GM12865 (cell line): ENCODE results near the gene MSH3.

Source experiments
- DNase-seq: peaks from one replicate; pipeline ENCODE4 v3.0.0; 2010; ENCODE audit warnings: low read depth
- H3K4me3 ChIP-seq: 2 replicates; pipeline ENCODE4 v1.5.1; 2011; ENCODE audit warnings: mild to moderate bottlenecking, low read depth, low read length, control low read depth
- TF ChIP-seq, protein P1 (sequence below): IDR thresholded peaks from 2 replicates; pipeline ENCODE4 v1.5.1; 2011; ENCODE audit warnings: low read length, control low read depth, low read depth, inconsistent platforms; ENCODE audit not compliant: insufficient read depth; ENCODE audit errors: missing control alignments

MSH3 gene

DNA sequence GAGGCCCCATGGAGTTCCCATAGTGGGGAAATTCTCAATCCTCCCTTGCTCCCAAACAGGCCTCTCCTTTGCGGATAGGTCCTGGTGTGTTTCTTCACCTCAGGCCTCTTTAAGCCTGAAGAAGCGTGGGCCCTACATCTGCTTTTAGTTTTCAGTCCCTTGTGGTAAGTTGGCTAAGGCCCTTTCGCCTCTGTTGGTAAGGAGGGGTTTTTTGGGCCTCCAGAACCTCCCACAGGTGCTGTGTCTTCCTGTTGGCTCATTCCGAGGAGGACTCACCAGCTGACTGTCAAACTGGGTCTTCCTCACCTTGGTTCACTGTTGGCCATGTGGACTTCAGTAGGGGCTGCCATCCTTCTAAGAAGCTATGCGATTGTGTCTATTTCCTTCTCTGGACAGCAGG, 56.8 kb downstream of the MSH3 start:
- H3K4me3 ChIP-seq = no peak overlapping the region
- TF ChIP-seq, protein P1, sequence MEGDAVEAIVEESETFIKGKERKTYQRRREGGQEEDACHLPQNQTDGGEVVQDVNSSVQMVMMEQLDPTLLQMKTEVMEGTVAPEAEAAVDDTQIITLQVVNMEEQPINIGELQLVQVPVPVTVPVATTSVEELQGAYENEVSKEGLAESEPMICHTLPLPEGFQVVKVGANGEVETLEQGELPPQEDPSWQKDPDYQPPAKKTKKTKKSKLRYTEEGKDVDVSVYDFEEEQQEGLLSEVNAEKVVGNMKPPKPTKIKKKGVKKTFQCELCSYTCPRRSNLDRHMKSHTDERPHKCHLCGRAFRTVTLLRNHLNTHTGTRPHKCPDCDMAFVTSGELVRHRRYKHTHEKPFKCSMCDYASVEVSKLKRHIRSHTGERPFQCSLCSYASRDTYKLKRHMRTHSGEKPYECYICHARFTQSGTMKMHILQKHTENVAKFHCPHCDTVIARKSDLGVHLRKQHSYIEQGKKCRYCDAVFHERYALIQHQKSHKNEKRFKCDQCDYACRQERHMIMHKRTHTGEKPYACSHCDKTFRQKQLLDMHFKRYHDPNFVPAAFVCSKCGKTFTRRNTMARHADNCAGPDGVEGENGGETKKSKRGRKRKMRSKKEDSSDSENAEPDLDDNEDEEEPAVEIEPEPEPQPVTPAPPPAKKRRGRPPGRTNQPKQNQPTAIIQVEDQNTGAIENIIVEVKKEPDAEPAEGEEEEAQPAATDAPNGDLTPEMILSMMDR = no peak
- DNase-seq = peak; percentile 5

DNA sequence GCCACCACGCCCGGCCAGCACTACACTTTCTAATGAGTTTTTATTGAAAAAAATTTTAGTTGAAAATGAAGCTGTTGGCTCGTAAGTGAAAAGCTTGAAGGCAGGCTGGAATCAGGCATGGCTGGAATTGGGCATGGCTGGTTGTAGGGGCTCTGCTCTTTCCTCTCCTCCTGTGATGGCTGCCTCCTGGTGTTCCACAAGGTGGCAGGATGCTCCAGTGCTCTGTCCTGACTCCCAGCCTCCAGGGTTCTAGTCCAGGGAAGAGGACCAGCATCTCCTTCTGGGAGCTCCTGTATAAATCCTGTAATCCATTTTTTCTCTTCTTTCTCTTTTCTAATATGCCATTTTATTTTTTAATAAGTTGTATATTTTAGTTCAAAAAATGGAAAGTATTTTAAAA, 57.5 kb downstream of the MSH3 start:
- DNase-seq = peak; percentile 18
- H3K4me3 ChIP-seq = no peak overlapping the region
- TF ChIP-seq, protein P1 = peak; percentile 36

DNA sequence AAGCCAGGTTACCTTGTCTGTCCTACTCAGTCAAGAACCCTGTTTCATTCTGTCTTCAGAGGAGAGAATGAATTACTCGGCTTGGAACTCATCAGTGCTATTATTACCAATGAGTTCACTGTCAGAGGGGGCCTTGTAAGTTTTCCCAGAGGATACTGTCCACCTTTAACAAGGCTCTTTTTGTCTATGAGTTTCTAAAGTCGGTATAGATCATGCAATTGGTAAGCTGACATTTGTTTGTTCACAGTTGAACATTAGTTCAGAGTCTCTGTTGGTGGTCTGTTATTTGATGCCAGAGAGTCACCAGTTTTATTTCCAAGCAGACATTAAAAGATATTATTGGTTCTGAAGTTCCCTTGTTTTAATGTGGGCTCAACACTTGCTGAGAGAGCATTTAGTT, 58.5 kb downstream of the MSH3 start:
- TF ChIP-seq, protein P1 = no peak
- no peak for DNase-seq

DNA sequence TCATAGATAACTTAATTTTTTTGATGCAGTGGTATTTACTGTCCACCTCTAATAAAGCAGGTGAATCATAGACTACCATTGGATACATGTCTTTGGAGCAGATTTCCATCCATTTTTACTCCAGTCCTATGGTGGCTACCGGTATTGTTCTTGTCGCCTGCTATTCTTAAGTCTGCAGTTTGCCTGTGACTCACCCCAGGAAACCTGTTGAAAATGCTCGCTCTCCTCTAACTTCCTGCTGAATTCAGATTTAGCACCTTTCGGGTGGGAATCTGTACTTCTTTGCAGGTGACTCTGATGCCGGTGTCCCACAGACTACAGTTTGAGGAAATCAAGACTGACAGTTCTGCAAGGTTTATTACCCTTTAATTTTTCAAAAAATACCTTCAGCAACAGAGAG, 59.2 kb downstream of the MSH3 start:
- DNase-seq = no peak
- TF ChIP-seq, protein P1 = no peak
- no peak overlapping the region for H3K4me3 ChIP-seq

More for the DNA sequence above, 58.5 kb downstream of the MSH3 start:
- no peak overlapping the region for H3K4me3 ChIP-seq

DNA sequence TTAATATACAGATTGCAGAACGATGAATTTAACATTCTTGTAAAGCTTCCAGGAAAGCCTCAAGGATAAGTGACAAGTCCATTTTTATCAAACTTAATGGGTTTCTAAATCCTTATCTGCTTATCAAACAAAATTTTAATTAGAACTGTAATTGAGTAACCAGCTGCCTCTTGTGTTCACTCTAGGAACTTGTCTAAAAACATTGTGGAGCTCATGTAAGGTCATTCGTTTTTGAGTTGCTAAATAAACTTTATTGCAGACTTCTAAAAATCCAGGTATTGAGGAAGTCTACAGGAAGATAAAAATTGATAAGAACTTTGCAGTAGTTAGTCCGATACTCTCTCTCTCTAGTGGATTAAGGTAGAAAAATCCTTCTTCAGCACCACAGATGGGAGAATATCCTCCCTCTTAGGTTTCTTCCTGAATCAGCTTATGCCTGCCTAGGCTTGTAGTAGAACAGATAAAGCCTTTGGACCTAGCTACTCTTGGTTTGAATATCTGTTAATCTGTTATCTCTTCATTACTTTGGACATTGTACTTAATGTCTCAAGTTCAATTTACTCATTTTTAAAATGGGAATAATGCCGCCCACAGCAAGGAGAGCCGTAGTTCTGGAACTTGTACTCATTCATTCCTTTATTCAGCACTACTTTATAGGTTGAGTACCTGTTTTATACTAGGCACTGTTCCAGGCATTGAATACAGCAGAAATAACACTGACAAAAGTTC, 60.3 kb downstream of the MSH3 start:
- DNase-seq = no peak
- TF ChIP-seq, protein P1 = no peak
- H3K4me3 ChIP-seq = no peak overlapping the region

DNA sequence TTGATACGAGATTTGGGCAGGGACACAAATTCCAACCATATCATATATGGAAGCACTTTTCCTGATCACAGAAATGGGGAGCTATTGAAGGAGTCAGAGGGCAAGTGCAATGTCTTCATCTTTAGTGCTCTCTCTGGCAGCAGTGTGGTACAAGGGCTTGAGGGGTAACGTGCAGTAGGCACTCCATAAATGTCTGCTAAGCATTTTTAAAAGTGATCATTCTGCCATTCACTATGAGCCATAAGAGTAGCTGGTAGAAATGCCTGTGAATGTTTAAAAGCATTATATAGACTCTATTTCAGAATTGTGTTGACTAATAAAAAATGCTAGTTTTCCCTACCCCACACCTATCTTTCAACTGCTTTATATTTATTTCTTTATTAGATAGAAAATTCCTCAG, 61.4 kb downstream of the MSH3 start:
- no peak overlapping the region for H3K4me3 ChIP-seq
- no peak for DNase-seq
- TF ChIP-seq, protein P1 = no peak

DNA sequence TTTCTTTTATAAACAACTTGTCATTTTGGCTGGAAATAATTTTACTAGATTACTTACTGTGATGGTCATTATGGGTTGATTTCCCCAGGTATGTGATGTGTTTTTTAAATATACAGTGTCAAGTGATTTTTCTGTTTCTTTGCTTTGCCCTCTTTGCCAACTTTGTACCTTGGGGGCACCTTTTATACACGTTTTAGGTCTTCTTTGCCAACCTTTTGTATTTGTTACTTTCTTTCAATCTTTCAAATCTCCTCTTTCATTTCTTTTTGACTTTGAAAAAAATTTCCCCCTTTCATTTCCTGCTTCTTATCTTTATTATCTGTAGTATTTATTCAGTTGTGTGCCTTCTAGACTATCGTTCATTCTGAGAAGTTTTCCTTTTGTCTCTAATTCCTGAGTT, 65.7 kb downstream of the MSH3 start:
- TF ChIP-seq, protein P1 = no peak
- DNase-seq = no peak
- H3K4me3 ChIP-seq = no peak overlapping the region
